Subcutaneous abdominal adipose tissue (tissue), 5 donors: Measurements from ENCODE around the gene IFNAR1.
A peak's percentile ranks its signal among the peaks of the same experiment; 100 is the strongest.
"Not testable (repeated sequence)": the region's sequence is repeated elsewhere in the genome, so short reads cannot be mapped to it uniquely, and the experiment has no call there.

Experiments
- H3K27ac ChIP-seq: one replicate; pipeline ENCODE4 v1.7.0; 2013; ENCODE audit warnings: low read depth, mild to moderate bottlenecking, inconsistent platforms, low read length, moderate library complexity
- H3K27me3 ChIP-seq, 5 donors: one replicate each; pipeline ENCODE4 v1.7.0; 2013; ENCODE audit warnings: low read length in 5 of 5, inconsistent platforms in 1 of 5; ENCODE audit not compliant: control insufficient read depth in 5 of 5, insufficient read depth in 4 of 5
- H3K36me3 ChIP-seq, 5 donors: one replicate each; pipeline ENCODE4 v1.7.0; 2013; ENCODE audit warnings: low read length in 5 of 5; ENCODE audit not compliant: control insufficient read depth in 5 of 5, insufficient read depth in 5 of 5
- H3K4me1 ChIP-seq, 5 donors: one replicate each; pipeline ENCODE4 v1.7.0; 2013; ENCODE audit warnings: low read length in 5 of 5, mild to moderate bottlenecking in 3 of 5, moderate library complexity in 1 of 5; ENCODE audit not compliant: control insufficient read depth in 5 of 5, insufficient read depth in 5 of 5
- H3K4me3 ChIP-seq, 5 donors: one replicate each; pipeline ENCODE4 v1.7.0; 2013; ENCODE audit warnings: low read length in 5 of 5, low read depth in 1 of 5
- H3K9ac ChIP-seq, 5 donors: one replicate each; pipeline ENCODE4 v1.7.0; 2013; ENCODE audit warnings: low read length in 5 of 5, mild to moderate bottlenecking in 4 of 5, moderate library complexity in 3 of 5
- H3K9me3 ChIP-seq, 5 donors: one replicate each; pipeline ENCODE4 v1.7.0; 2013; ENCODE audit warnings: low read length in 5 of 5; ENCODE audit not compliant: control insufficient read depth in 5 of 5
- donor health status: healthy.
- donor health status: healthy.
- donor health status: healthy.
- donor health status: healthy.
- donor health status: healthy.

Gene IFNAR1

GRCh38 chr21:33370305-33370704 is 45.5 kb downstream of the IFNAR1 start:
- H3K4me1 ChIP-seq = peaks cover 4 to 22% (median 18%) of the 10 kb centered on the region in 5 donors
- no peak overlapping the region for H3K4me3 ChIP-seq
- no peaks in the 10 kb centered on the region for H3K27me3 ChIP-seq
- peaks cover 3 to 25% (median 18%) of the 10 kb centered on the region in 5 donors for H3K9me3 ChIP-seq
- no peak overlapping the region for H3K27ac ChIP-seq
- H3K36me3 ChIP-seq = no peaks in the 10 kb centered on the region
- no peak overlapping the region for H3K9ac ChIP-seq

GRCh38 chr21:33371366-33371765 is 46.6 kb downstream of the IFNAR1 start:
- H3K4me1 ChIP-seq = peaks cover 4 to 23% (median 18%) of the 10 kb centered on the region in 5 donors
- no peaks in the 10 kb centered on the region for H3K27me3 ChIP-seq
- no peak overlapping the region for H3K4me3 ChIP-seq
- H3K27ac ChIP-seq = no peak overlapping the region
- no peak overlapping the region for H3K9ac ChIP-seq
- peaks cover 3 to 25% (median 18%) of the 10 kb centered on the region in 5 donors for H3K9me3 ChIP-seq
- H3K36me3 ChIP-seq = no peaks in the 10 kb centered on the region

GRCh38 chr21:33372582-33372981 is 47.8 kb downstream of the IFNAR1 start:
- peaks cover 6 to 23% (median 18%) of the 10 kb centered on the region in 5 donors for H3K4me1 ChIP-seq
- peaks cover 0 to 13% (median 8%) of the 10 kb centered on the region in 5 donors for H3K9me3 ChIP-seq
- no peak overlapping the region for H3K9ac ChIP-seq
- H3K27me3 ChIP-seq = no peaks in the 10 kb centered on the region
- H3K4me3 ChIP-seq = no peak overlapping the region
- no peaks in the 10 kb centered on the region for H3K36me3 ChIP-seq
- no peak overlapping the region for H3K27ac ChIP-seq

- Histone ChIP-seq H3K4me3 (no peak overlapping the region), H3K4me1 (peaks cover 6 to 23% (median 18%) of the 10 kb centered on the region in 5 donors), H3K27ac (peak overlapping the region; percentile 82), H3K9ac (peak overlapping the region in 1 of 5 donors; percentile 70), H3K9me3 (peaks cover 0 to 7% (median 3%) of the 10 kb centered on the region in 5 donors), H3K36me3 (no peaks in the 10 kb centered on the region), H3K27me3 (no peaks in the 10 kb centered on the region)
Observed at GRCh38 chr21:33373451-33373850, 48.7 kb downstream of the IFNAR1 start.

- Histone ChIP-seq H3K27ac (peak overlapping the region; percentile 82), H3K9me3 (peaks cover 0 to 4% (median 0%) of the 10 kb centered on the region in 5 donors), H3K27me3 (no peaks in the 10 kb centered on the region), H3K4me3 (no peak overlapping the region), H3K36me3 (no peaks in the 10 kb centered on the region), H3K9ac (peak overlapping the region in 1 of 5 donors; percentile 70), H3K4me1 (peaks cover 6 to 23% (median 18%) of the 10 kb centered on the region in 5 donors)
Observed at GRCh38 chr21:33374080-33374449, 49.3 kb downstream of the IFNAR1 start.

GRCh38 chr21:33374450-33375096 is 49.8 kb downstream of the IFNAR1 start:
- no peaks in the 10 kb centered on the region for H3K27me3 ChIP-seq
- H3K9me3 ChIP-seq = peaks cover 0 to 4% (median 0%) of the 10 kb centered on the region in 5 donors
- no peak overlapping the region for H3K4me3 ChIP-seq
- peak overlapping the region in 1 of 5 donors; percentile 70 for H3K9ac ChIP-seq
- H3K27ac ChIP-seq = peak overlapping the region; percentile 82
- peaks cover 6 to 26% (median 19%) of the 10 kb centered on the region in 5 donors for H3K4me1 ChIP-seq
- no peaks in the 10 kb centered on the region for H3K36me3 ChIP-seq

- H3K4me3 ChIP-seq = no peak overlapping the region
- H3K9ac ChIP-seq = no peak overlapping the region
- H3K36me3 ChIP-seq = no peaks in the 10 kb centered on the region
- H3K27ac ChIP-seq = peak overlapping the region; percentile 82
- no peaks in the 10 kb centered on the region for H3K27me3 ChIP-seq
- H3K4me1 ChIP-seq = peaks cover 10 to 32% (median 25%) of the 10 kb centered on the region in 5 donors
- H3K9me3 ChIP-seq = peaks cover 0 to 2% (median 0%) of the 10 kb centered on the region in 5 donors
Observed at GRCh38 chr21:33375101-33375644, 50.4 kb downstream of the IFNAR1 start.

- H3K27ac ChIP-seq = no peak overlapping the region
- H3K4me3 ChIP-seq = no peak overlapping the region
- H3K4me1 ChIP-seq = peaks cover 14 to 51% (median 39%) of the 10 kb centered on the region in 5 donors
- H3K36me3 ChIP-seq = no peaks in the 10 kb centered on the region
- H3K9me3 ChIP-seq = no peaks in the 10 kb centered on the region
- H3K27me3 ChIP-seq = no peaks in the 10 kb centered on the region
- H3K9ac ChIP-seq = no peak overlapping the region
Observed at GRCh38 chr21:33377221-33377920, 52.6 kb downstream of the IFNAR1 start.

- H3K27me3 ChIP-seq = no peaks in the 10 kb centered on the region
- no peaks in the 10 kb centered on the region for H3K36me3 ChIP-seq
- H3K9ac ChIP-seq = no peak overlapping the region
- no peak overlapping the region for H3K27ac ChIP-seq
- H3K4me1 ChIP-seq = peaks cover 16 to 58% (median 46%) of the 10 kb centered on the region in 5 donors
- H3K4me3 ChIP-seq = no peak overlapping the region
- H3K9me3 ChIP-seq = no peaks in the 10 kb centered on the region
Observed at GRCh38 chr21:33378081-33378480, 53.3 kb downstream of the IFNAR1 start.

- H3K9me3 ChIP-seq, H3K36me3 ChIP-seq, H3K27me3 ChIP-seq, H3K4me3 ChIP-seq: not testable (repeated sequence)
- peak overlapping the region in 2 of 5 donors; percentile 38 to 57 for H3K9ac ChIP-seq
- peaks cover 12 to 49% (median 40%) of the 10 kb centered on the region in 5 donors for H3K4me1 ChIP-seq
- peak overlapping the region; percentile 84 for H3K27ac ChIP-seq
Observed at GRCh38 chr21:33379934-33380333, 55.2 kb downstream of the IFNAR1 start.
